HG02840 (cell line): ENCODE data around the gene HNF1A.

ENCODE experiments used
- ATAC-seq: cut with Tn5 transposase; IDR thresholded peaks from one replicate; pipeline ENCODE4 v1.9.1; 2021; ENCODE audit warnings: mild to moderate bottlenecking, moderate library complexity, moderate number of reproducible peaks; ENCODE audit not compliant: unreplicated experiment, low FRiP score

HNF1A gene

DNA sequence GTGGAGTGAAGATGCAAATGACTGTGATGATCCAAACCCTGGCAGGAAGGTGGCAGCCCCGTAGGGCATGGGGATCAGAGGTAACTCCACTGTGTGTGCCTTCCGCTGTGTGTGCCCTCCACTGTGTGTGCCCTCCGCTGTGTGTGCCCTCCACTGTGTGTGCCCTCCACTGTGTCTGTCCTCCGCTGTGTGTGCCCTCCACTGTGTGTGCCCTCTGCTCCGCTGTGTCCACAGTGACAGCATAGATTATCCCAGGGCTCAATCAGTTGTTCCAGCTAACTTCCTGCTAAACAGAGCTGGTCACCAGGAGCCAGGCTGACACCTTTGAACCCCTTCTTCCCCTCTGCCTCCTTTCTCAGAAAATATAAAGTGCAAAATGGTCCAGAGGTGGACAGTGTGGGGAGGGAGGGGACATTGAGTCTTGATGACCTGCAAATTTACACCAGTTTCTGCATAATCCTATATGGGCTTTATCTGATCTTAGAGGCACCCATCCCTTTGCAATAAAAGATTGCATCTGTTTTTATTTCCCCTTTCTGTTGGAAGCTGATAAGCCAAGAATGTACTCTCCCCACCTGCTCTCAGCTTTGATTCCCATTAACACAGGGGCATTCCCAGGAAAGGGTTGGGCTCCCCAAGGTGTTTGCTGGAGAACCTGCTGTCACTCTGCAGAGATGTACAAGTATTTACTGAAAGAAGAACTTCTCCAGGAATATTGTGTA is 21.6 kb upstream of the HNF1A start:
- ATAC-seq: no peak

DNA sequence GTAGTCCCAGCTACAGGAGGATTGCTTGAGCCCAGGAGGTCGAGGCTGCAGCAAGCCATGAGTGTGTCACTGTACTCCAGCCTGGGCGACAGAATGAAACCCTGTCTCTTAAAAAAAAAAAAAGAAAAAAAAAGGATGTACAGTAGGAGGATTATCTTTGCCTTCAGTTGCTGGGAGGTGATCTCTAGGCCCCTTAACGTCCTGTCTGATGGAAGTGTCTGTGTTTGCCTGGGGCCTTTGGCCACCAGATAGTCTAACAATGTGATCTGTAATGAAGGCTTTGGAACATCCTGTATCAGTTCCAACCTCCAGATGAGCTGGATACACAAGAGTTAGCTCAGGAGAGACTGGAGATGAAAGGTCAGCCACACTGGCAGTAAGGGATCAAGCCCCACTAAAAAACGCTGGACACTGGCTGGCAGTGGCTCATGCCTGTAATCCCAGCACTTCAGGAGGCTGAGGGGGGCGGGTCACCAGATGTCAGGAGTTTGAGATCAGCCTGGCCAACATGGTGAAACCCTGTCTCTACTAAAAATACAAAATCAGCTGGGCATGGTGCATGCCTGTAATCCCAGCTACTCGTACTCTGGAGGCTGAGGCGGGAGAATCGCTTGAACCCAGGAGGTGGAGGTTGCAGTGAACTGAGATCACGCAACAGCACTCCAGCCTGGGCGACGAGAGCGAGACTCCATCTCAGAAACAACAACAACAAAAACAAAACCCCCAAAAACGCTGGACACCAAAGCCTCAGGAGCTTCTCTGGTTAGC is 19.0 kb upstream of the HNF1A start:
- no peak for ATAC-seq

DNA sequence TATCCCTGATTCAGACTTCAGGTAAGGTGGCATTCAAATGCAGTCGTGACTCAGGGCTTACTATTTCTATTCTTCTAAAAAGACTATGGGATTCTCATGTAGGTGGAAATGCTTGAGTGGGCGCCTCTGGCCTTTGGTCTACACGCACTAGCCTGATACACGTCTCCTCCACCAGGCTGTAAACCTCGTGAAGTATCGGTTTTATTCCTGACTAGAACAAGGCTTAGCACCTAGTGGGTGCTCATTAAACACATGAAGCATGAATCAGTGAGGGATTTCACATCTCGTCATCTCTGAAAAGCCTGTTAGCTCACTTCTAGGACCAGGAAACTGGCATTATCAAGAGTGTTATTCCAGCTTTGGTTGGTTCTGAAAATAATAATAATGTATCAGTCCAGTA is 17.7 kb upstream of the HNF1A start:
- ATAC-seq: no peak

DNA sequence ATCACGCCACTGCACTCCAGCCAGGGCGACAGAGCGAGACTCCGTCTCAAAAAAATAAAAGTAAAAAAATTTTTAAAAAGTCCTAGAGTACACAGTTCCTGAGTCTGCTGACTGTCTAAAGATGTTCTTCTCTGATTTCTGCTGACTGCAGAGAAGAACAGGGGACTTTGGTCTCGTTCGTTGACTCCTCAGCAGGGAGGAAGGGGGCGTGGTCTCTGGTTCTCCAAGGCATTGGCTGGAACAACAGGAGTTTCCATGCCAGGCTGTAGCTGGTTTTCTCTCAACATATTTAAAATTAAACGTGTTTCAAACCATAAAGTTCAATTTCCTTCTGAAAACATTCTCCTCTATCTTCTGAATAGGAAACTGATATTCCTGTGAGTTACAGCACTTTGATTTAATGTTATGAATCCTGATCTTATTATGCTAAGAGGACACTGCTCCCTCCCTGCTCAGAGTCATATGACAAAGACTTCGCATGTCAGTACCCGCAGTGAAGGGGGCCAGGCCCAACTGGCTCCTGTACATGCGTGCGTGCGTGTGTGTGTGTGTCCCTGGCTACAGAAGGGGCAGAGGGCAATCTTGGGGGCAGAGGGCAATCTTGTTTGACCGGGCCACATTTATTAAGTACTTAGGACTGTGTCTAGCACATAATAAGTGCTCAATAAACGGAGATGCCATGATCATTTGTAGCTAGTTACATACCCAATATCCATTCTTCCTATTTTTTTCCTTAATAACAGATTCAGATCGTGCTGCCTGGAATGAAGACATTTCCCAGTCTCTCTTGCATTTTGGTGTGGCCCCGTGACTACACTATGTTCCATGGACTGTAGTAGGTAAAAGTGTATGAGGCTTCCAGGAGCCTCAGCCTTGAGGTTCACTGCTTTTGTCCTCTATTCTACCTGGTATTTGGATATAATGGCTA is 16.5 kb upstream of the HNF1A start:
- ATAC-seq: no peak

DNA sequence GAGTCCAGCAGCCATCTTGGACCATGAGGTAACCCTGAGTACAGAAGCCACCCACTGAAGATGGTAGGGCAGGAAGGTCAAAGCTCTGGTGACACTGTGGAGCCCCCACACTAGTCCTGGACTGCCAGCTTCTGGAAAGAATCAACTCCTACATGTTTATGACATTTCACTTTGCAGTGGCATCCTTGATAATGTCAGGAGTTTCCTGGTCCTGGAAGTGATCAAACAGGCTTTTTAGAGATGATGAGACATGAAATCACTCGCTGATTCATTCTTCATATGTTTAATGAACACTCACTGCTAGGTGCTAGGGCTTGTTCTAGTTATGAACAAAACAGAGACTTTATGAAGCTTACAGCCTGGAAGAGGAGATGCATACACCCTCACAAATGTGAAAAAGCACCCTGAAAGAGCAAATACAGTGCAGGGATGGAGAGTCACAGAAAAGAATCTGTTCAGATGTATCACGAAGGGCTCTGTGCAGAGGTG is 15.8 kb upstream of the HNF1A start:
- ATAC-seq: no peak

DNA sequence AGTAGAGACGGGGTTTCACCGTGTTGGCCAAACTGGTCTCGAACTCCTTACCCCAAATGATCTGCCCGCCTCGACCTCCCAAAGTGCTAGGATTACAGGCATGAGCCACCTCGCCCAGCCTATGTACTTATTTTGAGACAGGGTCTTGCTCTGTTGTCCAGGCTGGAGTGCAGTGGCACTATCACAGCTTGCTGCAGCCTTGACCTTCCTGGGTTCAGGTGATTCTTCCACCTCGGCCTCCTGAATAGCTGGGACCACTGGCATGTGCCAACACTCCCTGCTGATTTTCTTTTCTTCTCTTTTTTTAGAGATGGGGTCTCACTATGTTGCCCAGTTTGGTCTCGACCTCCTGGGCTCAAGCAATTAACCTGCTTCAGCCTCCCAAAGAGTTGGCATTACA is 14.0 kb upstream of the HNF1A start:
- no peak for ATAC-seq

DNA sequence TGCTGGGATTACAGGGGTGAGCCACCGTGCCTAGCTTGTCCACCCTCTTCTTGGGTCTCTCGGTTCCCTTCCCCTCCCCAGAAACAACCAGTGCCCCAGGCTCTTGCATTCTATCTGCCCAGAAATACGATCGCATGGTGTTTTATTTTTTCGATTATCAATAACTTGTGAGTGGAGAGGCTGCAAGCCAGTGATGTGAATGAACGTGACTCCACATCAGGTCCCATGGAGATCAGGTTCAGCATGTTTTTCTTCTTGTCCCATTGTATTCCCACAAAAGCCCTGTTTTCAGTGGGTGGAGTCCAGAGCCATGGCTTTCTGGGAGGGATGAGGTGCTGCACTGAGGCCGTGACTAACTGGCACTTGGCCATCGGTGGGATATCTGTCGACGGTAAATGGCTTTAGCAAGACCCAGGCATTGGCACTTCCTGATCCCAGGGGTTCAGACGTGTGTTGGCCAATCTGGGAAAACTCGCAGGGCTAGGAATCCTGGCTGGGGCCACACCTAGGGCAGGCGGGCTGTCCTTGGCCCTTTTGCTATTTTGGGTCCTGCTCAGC is 12.7 kb upstream of the HNF1A start:
- no peak for ATAC-seq

DNA sequence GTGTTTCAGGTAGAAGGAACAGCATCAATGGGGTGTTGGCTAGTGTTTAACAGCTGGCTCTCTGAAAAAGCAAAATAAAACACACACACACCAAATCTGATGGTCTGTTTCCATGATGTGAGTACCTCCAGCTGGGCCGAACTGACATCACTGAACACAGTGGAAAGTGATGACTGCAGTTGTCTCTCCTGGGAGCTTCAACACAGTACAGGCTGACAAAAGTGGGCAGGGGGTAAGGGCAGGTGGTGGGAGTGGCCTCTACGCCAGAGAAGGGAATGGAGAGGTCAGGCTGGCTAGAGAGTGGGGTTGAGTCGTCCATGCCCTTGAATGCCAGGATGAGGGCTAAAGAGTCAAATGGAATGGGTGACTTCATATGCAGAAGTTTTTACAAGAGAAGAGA is 8.0 kb upstream of the HNF1A start:
- no peak for ATAC-seq

DNA sequence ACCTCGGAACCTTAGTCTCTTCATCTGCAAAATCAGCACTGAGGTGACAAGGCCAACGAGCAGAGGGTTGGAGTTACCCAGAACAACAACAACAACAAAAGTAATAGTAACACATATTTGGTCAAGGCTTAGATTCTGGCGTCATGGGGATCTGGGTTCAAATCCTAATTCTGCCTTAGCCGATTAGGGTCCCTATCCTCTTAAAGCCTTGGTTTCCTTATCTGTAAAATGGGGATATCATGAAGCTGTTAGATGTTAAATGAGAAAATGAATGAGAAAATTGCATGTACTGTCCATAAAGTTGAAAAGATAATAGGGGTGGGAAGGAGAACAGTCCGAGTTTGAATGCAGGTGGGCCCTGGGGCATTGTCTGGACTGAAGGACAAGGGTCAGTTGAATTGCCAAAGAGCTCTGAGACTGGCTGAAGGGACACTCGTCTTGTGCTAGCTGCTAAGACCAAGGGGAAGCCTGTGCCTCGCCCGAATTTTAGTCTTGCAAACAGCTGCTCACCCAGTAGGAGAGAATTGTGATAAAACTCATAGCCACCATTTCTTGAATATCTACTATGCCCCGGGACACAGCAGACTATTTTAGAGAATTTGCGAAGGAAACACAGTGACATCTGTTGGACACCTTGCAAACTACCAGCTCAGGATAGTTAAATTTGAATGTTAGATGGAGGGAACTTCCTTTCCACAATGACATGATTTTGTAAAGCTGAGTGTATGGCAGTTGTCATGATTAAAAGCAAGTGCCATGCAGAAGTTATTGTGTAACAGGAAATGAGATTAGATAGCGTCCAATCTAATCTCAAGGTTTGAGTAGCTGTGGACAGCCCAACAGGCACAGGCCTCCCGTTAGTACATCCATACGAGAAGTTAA is 6.8 kb upstream of the HNF1A start:
- no peak for ATAC-seq

DNA sequence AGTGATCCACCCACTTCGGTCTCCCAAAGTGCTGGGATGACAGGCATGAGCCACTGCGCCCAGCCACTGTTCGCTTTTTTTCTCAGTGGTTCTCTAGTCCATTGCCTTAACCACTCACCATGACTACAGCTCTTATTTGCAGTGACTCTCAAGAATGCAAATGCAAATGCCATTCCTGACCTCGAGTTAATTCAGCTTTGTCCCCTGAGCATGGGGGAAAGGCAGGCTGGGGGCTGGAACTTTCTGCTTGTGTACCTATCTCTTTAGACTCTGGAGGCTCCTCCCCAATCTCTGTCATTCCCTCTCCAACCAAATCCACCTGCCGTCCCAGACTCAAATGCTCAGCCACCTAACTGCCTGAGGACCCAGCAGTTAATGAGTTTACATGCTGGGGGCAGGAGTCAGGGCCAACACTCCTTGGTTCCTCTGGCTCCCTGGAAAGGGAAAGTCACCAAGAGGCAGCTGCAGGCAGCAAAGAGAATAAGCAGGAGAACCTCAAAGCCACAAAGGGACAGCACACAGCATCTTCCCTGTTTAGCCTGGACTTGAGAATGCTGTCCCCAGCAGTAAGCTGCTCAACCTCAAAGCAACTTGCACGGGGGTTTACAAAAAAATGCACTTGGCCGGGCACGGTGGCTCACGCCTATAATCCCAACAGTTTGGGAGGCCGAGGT is 5.3 kb upstream of the HNF1A start:
- no peak for ATAC-seq

DNA sequence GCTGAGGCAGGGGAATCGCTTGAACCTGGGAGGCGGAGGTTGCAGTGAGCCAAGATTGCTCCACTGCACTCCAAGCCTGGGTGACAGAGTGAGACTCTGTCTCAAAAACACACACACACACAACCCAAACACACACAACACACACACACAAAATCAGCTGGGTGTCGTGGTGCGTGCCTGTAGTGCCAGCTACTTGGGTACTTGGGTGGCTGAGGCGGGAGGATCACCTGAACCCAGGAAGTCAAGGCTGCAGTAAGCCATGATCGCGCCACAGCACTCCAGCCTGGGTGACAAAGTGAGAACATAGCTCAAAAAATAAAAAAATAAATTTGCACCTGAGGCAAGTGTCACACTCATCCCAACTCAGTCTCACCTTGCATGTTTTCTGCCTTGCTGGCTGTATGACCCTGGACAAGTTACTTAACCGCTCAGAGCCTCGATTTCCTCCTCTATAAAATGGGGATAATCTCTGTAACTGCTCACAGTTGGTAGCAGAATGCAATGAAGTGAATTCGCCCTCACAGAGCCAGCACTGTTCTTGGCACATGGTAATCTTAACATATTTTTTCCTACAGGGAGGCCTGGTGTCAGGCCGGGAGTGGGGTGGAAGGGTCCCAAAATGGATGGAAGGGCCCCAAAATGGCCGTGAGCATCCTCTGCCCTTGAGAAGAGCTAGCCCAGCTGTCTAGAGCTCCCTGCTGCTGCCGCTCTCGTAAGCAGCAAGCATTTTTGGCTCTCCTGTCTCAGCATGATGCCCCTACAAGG is 630 bp upstream of the HNF1A start:
- no peak for ATAC-seq

DNA sequence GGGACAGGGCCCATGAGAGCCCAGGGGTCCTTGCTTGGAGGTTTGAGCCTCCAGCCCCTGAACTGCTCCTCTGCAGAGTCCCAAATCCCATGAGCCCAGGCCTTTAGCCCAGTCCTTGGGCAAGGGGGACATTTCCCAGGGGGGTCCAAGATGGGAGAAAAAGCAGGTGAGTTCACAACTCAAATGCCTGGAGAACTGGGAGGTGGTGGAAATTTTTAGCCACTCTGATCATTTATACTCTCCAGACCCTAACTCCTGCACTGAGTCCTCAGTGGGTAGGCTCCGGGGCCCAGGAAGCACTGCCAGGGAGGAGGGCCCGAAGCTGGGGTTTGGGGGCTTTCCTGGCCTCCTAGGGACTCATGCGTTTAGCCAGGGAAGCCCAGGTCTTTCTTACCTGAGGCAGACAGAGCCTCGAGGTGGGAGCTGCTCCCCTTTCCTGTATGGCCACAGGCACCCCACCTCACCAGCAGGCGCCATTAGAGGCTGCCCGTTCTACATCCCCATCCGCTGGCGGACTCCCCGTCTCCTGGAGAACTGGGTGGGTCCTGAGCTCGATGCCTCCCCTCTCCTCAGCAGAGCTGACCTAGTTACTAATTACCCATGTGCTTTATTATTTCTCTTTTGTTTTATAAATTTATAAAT is 998 bp downstream of the HNF1A start:
- no peak for ATAC-seq

DNA sequence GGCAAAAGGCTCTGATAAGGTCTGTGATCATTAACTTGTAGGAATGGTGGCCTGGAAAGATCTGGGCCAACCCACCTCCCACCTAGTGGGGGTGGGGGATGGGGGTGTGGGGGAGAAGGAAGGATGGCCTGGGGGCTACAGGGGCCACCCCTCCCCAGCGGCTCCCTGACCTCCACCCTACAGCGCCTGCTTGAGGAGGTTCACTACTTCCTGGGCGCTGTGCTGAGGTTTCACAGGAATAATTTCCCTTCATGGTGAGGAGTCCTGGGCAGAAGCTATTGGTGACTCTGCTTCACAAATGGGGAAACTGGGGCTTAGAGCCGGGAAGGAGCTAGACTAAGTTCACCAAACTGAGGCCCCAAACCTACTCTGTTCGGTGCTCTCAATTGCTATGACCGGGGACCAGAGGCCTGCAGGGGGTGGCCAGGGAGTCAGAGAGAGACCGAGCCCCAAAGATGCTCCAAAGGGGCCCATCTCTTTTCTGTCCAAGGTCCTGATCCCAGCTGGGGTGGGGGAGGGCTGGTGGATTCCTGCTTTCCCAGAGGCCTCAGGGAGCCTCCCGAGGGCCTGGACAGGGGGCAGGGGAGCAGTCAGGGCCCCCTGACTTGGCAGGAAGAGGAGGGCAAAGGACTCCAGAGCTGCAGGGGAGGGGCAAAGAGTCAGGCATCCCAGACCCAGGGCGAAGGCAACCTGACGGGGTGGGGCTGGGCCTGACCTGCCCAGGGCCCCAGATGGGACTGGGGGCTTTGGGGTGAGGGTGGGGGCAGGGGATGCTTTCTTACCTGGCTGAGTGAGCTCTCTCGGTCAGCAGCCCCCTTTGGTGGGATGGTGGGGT is 1.7 kb downstream of the HNF1A start:
- ATAC-seq: no peak

DNA sequence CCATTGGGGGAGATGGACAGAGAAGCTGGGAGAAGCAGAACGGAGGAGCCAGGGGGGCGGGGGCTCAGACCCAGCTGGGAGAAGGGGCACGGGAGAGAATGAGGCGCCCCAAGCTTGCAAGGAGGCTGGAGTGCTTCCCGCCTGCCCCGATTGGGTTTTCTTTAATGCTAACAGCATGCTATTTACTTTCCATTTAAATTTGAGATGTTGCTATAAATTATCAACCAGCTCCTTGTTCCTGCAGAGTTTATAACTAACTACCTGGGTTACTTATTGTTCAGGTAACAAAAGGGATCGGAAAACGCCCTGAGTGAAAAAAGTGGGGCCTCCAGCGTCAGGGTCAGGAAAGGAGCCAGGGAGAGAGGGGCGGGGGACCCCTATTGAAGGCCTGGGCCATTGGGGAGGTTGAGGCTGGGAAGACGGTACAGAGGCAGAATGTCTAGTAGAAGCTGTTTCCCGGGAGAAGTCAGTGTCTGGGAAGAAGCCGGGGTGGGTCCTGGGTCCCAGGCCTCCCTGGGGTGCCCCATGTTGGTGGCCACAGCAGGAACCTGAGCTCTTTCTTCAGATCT is 2.5 kb downstream of the HNF1A start:
- ATAC-seq: no peak

DNA sequence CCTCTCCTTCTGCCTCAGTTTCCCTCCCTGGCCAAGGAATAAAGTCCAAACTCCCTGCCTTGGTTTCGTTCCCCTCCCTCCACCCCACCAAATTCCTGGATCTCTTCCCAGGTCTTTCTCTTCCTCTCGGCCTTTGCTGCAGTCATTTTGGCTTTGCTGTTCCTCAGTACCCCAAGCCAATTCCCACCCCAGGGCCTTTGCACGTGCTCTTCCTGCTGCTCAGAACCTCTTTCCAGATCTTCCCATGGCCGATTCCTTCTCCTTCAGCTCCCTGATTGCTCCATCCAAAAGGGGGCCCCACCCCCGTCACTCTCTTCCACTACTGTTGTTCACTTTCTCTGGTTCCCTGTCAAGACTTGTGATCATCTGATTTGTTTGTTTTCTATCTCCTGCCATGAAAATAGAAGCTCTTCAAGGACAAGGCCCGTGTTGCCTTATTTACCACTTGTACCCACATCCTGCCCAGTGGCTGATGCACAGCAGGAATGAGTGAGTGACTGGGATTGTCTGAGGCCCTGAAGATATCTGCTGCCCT is 3.1 kb downstream of the HNF1A start:
- no peak for ATAC-seq

DNA sequence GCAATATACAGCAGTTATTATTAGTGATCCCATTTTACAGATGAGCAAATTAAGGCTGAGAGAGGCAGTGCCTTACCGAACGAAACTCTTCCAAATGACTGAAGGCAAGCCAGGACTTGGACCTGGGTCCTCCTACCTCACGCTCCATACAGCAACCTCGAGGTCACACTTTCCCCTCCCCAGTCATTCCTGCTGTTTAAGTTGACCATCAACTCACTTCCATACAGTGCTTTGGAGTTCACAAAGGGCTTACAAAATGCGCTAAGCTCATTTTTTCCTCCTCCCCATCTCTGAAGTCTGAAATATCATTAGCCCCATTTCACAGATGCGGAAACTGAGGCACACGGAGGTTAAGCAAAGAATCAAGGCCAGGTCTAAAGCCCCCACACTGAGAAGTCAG is 4.3 kb downstream of the HNF1A start:
- no peak for ATAC-seq
